ENCODE data around the gene STRN3. TPM values are rescaled to one million over a fixed set of nuclear protein-coding genes. Genes with fewer than 3 reads are reported as not detected.

Gene STRN3
- total and polyA plus RNA-seq, 7 donors = 13.9 to 79.7 (median 64.9) TPM

DNA sequence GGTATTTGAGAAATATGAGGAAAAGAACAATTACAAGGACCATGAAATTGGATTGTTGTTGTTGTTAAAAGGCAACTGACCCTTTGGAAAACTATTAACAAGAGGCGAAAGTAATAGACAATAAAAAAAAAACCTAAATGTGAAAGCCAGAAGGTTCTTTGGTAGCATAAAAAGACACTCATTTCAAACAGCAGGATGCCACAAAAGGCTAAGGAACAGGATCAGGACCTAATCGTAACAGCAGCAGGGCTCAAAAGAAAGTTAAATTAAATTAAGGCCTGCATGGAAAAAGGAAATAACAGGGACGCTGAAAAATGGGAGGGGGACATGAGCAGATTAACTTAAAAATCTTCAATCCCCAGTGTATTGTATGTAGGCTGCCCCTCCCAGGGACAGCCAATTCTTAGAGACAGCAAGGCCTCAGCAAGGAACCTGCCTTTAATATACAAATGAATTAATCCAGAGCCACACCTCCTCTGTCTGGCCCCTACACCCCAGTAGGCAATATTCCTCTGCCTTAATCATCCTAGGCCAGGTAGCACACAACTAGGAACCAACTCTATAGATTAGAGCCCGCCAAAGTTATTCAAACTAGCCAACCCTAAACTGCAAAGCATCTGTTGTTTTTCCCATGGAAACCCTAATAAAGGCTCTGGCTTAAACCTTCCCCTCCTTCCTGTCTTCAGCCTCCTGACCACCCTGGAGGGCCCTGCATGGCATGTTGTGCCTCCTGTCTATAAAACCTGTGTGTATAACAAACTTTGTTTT is 29.1 kb downstream of the STRN3 start:
- no peaks in the 10 kb centered on the region for H3K36me3 ChIP-seq
- peaks cover 0 to 47% (median 33%) of the 10 kb centered on the region in 4 donors for H3K4me1 ChIP-seq
- intact Hi-C loops (cut with DNase I) = no loop called here
- TF ChIP-seq EP300 (IDR thresholded peaks at IDR 0.05) (no peak), POLR2AphosphoS5 (IDR thresholded peaks at IDR 0.05) (no peak), POLR2A (IDR thresholded peaks at IDR 0.05) (no peak)
- TF ChIP-seq, protein P1, sequence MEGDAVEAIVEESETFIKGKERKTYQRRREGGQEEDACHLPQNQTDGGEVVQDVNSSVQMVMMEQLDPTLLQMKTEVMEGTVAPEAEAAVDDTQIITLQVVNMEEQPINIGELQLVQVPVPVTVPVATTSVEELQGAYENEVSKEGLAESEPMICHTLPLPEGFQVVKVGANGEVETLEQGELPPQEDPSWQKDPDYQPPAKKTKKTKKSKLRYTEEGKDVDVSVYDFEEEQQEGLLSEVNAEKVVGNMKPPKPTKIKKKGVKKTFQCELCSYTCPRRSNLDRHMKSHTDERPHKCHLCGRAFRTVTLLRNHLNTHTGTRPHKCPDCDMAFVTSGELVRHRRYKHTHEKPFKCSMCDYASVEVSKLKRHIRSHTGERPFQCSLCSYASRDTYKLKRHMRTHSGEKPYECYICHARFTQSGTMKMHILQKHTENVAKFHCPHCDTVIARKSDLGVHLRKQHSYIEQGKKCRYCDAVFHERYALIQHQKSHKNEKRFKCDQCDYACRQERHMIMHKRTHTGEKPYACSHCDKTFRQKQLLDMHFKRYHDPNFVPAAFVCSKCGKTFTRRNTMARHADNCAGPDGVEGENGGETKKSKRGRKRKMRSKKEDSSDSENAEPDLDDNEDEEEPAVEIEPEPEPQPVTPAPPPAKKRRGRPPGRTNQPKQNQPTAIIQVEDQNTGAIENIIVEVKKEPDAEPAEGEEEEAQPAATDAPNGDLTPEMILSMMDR (IDR thresholded peaks at IDR 0.05) = no peak
- 91 to 97% methylated on average over 4 of the region's 4 CpGs for WGBS, 2 donors
- DNase-seq = no peak
- no peaks in the 10 kb centered on the region for H3K27me3 ChIP-seq
- no peak overlapping the region for H3K4me3 ChIP-seq
- H3K27ac ChIP-seq = no peak overlapping the region
- peaks cover 0 to 2% (median 0%) of the 10 kb centered on the region in 4 donors for H3K9me3 ChIP-seq

DNA sequence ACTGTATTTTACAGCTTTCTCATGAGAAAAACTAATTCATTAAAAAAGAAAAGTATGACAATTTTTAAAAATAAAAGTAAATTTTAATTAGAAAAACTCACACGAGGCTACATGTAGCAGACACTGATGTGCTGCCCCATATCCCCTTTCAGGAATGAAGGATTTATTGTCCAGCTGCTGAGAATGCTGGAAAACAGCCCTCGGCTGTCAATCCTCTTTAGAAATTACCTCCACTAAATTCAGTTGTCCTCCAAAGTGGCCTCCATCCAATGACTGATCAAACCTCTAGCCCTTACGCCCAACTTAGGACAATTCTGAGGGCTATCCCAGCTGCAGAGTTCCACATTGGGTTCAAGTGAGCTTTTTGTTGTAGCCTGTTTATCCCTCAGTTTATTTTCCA is 30.5 kb downstream of the STRN3 start:
- intact Hi-C loops (cut with DNase I) = no loop called here
- Histone ChIP-seq H3K9me3 (peaks cover 0 to 2% (median 0%) of the 10 kb centered on the region in 4 donors), H3K27ac (peak overlapping the region in 2 of 4 donors; percentile 3 to 7), H3K27me3 (no peaks in the 10 kb centered on the region), H3K36me3 (no peaks in the 10 kb centered on the region), H3K4me1 (peaks cover 0 to 55% (median 37%) of the 10 kb centered on the region in 4 donors), H3K4me3 (no peak overlapping the region)
- 73 to 88% methylated on average over 3 of the region's 3 CpGs for WGBS, 2 donors
- no peak for DNase-seq
- TF ChIP-seq, protein P1 (IDR thresholded peaks at IDR 0.05) = no peak
- TF ChIP-seq POLR2AphosphoS5 (IDR thresholded peaks at IDR 0.05) (no peak), EP300 (IDR thresholded peaks at IDR 0.05) (no peak), POLR2A (IDR thresholded peaks at IDR 0.05) (no peak)

DNA sequence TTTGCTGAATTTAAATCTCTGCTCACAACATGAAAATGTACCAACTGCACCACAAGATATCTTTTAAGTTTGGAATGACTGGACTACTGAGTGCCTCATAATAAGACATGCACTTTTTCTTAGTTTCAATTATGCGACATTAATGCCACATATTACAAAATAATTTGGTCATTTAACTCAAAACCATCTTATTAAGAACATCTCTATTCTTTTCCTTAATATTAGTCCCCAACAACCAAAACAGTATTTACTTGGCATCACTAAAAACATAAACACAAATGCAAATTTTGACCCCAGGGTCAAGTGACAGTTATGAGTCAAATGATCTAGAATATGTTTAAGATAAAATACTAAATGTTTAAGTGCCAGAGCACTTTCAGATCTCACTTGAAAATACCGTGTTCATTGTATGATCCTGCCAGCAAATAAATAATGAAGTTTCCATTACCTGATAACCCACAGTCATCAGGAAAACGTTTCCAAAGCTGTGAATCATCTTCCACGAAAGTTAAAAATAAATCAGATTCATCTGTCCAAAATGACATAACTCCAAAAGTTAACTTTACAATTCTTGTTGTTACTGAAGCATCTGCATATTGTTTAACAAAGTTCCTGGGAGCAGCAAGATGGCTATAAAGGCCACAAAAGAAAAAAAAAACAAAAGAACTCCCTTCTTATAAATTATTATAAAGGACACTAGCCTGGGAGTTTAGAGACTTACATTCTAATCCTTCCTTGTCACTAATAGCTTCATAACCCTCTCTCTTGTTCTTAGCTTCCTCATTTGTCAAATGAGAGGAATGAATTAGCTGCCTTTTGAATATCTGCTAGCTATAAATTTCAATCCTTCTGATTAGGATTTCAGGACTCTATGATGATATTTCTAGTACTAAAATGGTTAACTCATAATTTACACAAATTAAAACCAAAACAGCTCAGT is 31.2 kb downstream of the STRN3 start:
- 29% methylated on average over 4 of the region's 4 CpGs for WGBS, 2 donors
- peaks cover 0 to 2% (median 0%) of the 10 kb centered on the region in 4 donors for H3K9me3 ChIP-seq
- DNase-seq = no peak
- no peak overlapping the region for H3K4me3 ChIP-seq
- no peak for TF ChIP-seq EP300 (IDR thresholded peaks at IDR 0.05)
- TF ChIP-seq, protein P1 (IDR thresholded peaks at IDR 0.05) = no peak
- TF ChIP-seq POLR2A (IDR thresholded peaks at IDR 0.05) = no peak
- TF ChIP-seq POLR2AphosphoS5 (IDR thresholded peaks at IDR 0.05) = no peak
- intact Hi-C loops (cut with DNase I) = no loop called here
- no peaks in the 10 kb centered on the region for H3K27me3 ChIP-seq
- H3K4me1 ChIP-seq = peaks cover 0 to 53% (median 35%) of the 10 kb centered on the region in 4 donors
- H3K36me3 ChIP-seq = no peaks in the 10 kb centered on the region
- peak overlapping the region in 3 of 4 donors; percentile 3 to 28 (median 3) for H3K27ac ChIP-seq

DNA sequence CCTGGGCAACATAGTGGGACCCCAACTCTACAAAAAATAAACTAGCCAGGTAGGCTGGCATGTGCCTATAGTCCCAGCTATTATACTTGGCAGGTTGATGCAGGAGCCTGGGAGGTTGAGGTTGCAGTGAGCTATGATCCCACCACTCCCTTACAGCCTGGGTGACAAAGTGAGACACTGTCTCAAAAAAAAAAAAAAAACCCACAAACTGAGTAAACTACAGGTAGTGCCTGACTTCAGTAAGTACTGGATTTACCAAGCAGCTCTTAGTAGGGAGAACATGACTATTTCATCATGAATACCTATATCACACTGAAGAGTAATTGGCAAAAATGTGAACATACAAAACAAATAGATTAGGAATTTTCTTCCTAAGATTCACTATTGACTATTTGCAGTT is 33.1 kb downstream of the STRN3 start:
- TF ChIP-seq, protein P1 (IDR thresholded peaks at IDR 0.05) = no peak
- TF ChIP-seq POLR2A (IDR thresholded peaks at IDR 0.05) = no peak
- TF ChIP-seq EP300 (IDR thresholded peaks at IDR 0.05) = no peak
- Histone ChIP-seq H3K9me3 (no peaks in the 10 kb centered on the region), H3K27me3 (no peaks in the 10 kb centered on the region), H3K4me1 (peaks cover 0 to 62% (median 41%) of the 10 kb centered on the region in 4 donors), H3K4me3 (no peak overlapping the region), H3K27ac (no peak overlapping the region), H3K36me3 (no peaks in the 10 kb centered on the region)
- no peak for DNase-seq
- intact Hi-C loops (cut with DNase I) = no loop called here

Data from sigmoid colon (tissue), 7 donors.